Gastroesophageal sphincter (tissue), 4 donors: ENCODE data around the gene NR6A1. TPM values are rescaled to one million over a fixed set of nuclear protein-coding genes. Genes with fewer than 3 reads are reported as not detected.

Source experiments
- ATAC-seq: fragments of 150-250 bp; one replicate; pipeline ENCODE4 v1.9.1; 2016; ENCODE audit warnings: mild to moderate bottlenecking, moderate library complexity
- H3K27ac ChIP-seq, 4 donors: fragments of 200-600 bp; sonication (generic) in 3 of 4; 1 replicate in 3 of 4; 2 replicates in 1 of 4; pipeline ENCODE4 v1.5.1; 2016 to 2019
- H3K27me3 ChIP-seq: fragments of 200-600 bp; sonication (generic); one replicate; pipeline ENCODE4 v1.5.1; 2019
- H3K36me3 ChIP-seq, 2 donors: fragments of 200-600 bp; sonication (generic); one replicate each; pipeline ENCODE4 v1.5.1; 2019; ENCODE audit warnings: control low read depth in 1 of 2
- H3K4me1 ChIP-seq, 3 donors: fragments of 200-600 bp; sonication (generic); 1 replicate in 2 of 3; 2 replicates in 1 of 3; pipeline ENCODE4 v1.5.1; 2016 to 2019; ENCODE audit warnings: control low read depth in 2 of 3
- H3K4me3 ChIP-seq, 2 donors: fragments of 200-600 bp; sonication (generic); one replicate each; pipeline ENCODE4 v1.5.1; 2019; ENCODE audit warnings: mild to moderate bottlenecking in 1 of 2, moderate library complexity in 1 of 2
- H3K9me3 ChIP-seq, 3 donors: fragments of 200-600 bp; sonication (generic); one replicate each; pipeline ENCODE4 v1.5.1; 2017 to 2019; ENCODE audit warnings: control low read depth in 2 of 3
- EP300 ChIP-seq: sonication (generic); formaldehyde crosslinking; IDR thresholded peaks from one replicate; pipeline ENCODE4 v1.6.1; 2017; ENCODE audit warnings: antibody characterized with exemption, mild to moderate bottlenecking
- POLR2A ChIP-seq, 2 donors: fragments of 450-650 bp; IDR thresholded peaks; one replicate each; pipeline ENCODE4 v1.6.1; 2017; ENCODE audit warnings: antibody characterized with exemption in 2 of 2, mild to moderate bottlenecking in 2 of 2, moderate library complexity in 1 of 2
- POLR2AphosphoS5 ChIP-seq: sonication (generic); formaldehyde crosslinking; IDR thresholded peaks from one replicate; pipeline ENCODE4 v1.6.1; 2017; ENCODE audit warnings: antibody characterized with exemption
- WGBS, 2 donors: methylation state at CpG; one replicate each; pipeline ENCODE4 v1.1.5; 2018; ENCODE audit warnings: low coverage in 1 of 2; 5-methylcytosine and 5-hydroxymethylcytosine counted together
- total RNA-seq, 4 donors: library from RNA; depleted of rRNA; stranded (reverse); fragments of >200 nt; gene quantifications; one replicate each; pipeline ENCODE4 v1.1.0, GENCODE V29; 2016
- TF ChIP-seq, protein P1 (sequence below), 4 experiments: fragments of 200-600 bp in 2 of 4; fragments of 450-650 bp in 2 of 4; sonication (generic) in 1 of 4; IDR thresholded peaks; one replicate each; pipeline ENCODE4 v1.5.1; 2017 to 2019; ENCODE audit warnings: antibody characterized with exemption in 4 of 4, mild to moderate bottlenecking in 2 of 4, moderate library complexity in 2 of 4

Gene NR6A1
- total RNA-seq, 4 donors from 2014 or later, result 0.16 to 4.4 (median 0.62) TPM

- H3K27me3 ChIP-seq, result peaks cover 98% of the 10 kb centered on the region
- 100% methylated on average over 2 of the region's 2 CpGs; no CpG with 5 or more reads in 1 of the 2 donors for WGBS, 2 donors
- ATAC-seq, result no peak
- TF ChIP-seq POLR2AphosphoS5, result no peak
- no peak for TF ChIP-seq EP300
- TF ChIP-seq, protein P1, sequence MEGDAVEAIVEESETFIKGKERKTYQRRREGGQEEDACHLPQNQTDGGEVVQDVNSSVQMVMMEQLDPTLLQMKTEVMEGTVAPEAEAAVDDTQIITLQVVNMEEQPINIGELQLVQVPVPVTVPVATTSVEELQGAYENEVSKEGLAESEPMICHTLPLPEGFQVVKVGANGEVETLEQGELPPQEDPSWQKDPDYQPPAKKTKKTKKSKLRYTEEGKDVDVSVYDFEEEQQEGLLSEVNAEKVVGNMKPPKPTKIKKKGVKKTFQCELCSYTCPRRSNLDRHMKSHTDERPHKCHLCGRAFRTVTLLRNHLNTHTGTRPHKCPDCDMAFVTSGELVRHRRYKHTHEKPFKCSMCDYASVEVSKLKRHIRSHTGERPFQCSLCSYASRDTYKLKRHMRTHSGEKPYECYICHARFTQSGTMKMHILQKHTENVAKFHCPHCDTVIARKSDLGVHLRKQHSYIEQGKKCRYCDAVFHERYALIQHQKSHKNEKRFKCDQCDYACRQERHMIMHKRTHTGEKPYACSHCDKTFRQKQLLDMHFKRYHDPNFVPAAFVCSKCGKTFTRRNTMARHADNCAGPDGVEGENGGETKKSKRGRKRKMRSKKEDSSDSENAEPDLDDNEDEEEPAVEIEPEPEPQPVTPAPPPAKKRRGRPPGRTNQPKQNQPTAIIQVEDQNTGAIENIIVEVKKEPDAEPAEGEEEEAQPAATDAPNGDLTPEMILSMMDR (IDR thresholded peaks at IDR 0.05), result no peak
- TF ChIP-seq POLR2A (IDR thresholded peaks at IDR 0.05), result no peak
- no peaks in the 10 kb centered on the region for H3K36me3 ChIP-seq
- H3K4me3 ChIP-seq, result no peak overlapping the region
- no peaks in the 10 kb centered on the region for H3K9me3 ChIP-seq
- no peak overlapping the region for H3K27ac ChIP-seq
- peaks cover 0 to 4% (median 0%) of the 10 kb centered on the region in 3 donors for H3K4me1 ChIP-seq
Measured at GRCh38 chr9:124759327-124759726, 11.8 kb downstream of the NR6A1 start.

DNA sequence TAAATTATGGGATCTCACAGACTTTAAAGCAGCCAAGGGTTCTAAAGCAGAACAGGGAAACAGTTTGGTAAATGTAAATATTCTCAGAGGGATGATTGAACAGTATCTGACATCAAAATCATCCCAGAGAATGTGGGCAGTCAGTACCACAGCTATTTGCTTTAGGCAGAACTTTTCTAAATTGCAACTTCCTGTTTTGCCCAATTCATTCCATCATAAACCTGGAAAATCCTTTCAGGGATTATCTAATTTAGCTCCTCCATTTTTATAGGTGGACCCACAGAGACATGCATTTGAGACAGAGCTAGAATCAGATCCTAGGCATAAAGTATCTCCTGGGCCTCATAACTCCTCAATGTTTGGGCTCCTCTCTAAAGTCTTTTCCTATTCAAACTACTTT, 12.4 kb downstream of the NR6A1 start:
- ATAC-seq, result no peak
- no peaks in the 10 kb centered on the region for H3K9me3 ChIP-seq
- H3K4me3 ChIP-seq, result no peak overlapping the region
- peaks cover 0 to 4% (median 0%) of the 10 kb centered on the region in 3 donors for H3K4me1 ChIP-seq
- no peak overlapping the region for H3K27ac ChIP-seq
- H3K36me3 ChIP-seq, result no peaks in the 10 kb centered on the region
- TF ChIP-seq EP300 (no peak), POLR2AphosphoS5 (no peak), POLR2A (IDR thresholded peaks at IDR 0.05) (no peak)
- TF ChIP-seq, protein P1 (IDR thresholded peaks at IDR 0.05), result no peak
- peaks cover 98% of the 10 kb centered on the region for H3K27me3 ChIP-seq

GRCh38 chr9:124758061-124758460, 13.1 kb downstream of the NR6A1 start:
- WGBS, 2 donors, result 34 to 50% methylated on average over 2 to 3 of the region's 3 CpGs
- no peaks in the 10 kb centered on the region for H3K36me3 ChIP-seq

DNA sequence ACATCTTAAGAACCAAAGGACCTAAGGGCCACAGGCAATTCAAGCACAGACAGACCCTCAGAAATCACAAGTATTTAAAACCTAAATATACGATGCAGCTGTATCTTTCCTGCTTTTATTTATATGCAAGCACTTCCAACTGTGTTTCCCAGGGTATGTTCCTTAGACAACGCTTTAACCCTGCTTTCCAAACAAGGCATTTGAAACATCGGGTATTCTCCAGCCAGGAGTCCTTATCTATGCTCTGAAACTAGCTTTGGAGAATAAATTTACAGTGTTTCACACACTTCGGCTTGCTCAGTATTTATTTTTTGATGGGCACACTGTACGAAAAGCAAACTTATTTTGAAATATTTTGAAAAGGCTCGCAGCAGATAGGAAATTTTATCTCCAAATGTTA, 13.5 kb downstream of the NR6A1 start:
- no peaks in the 10 kb centered on the region for H3K36me3 ChIP-seq
- peaks cover 89% of the 10 kb centered on the region for H3K27me3 ChIP-seq
- no peak overlapping the region for H3K4me3 ChIP-seq
- no peak for ATAC-seq
- no peak overlapping the region for H3K27ac ChIP-seq
- peaks cover 0 to 4% (median 0%) of the 10 kb centered on the region in 3 donors for H3K4me1 ChIP-seq
- no peak for TF ChIP-seq EP300
- TF ChIP-seq POLR2A (IDR thresholded peaks at IDR 0.05), result no peak
- TF ChIP-seq, protein P1 (IDR thresholded peaks at IDR 0.05), result no peak
- TF ChIP-seq POLR2AphosphoS5, result no peak
- WGBS, 2 donors, result 39 to 44% methylated on average over 6 of the region's 6 CpGs
- H3K9me3 ChIP-seq, result no peaks in the 10 kb centered on the region

More at GRCh38 chr9:124758061-124758460, 13.1 kb downstream of the NR6A1 start:
- no peak overlapping the region for H3K27ac ChIP-seq
- H3K4me3 ChIP-seq, result no peak overlapping the region
- peaks cover 94% of the 10 kb centered on the region for H3K27me3 ChIP-seq
- no peaks in the 10 kb centered on the region for H3K9me3 ChIP-seq
- TF ChIP-seq, protein P1 (IDR thresholded peaks at IDR 0.05), result no peak
- TF ChIP-seq POLR2AphosphoS5 (no peak), EP300 (no peak), POLR2A (IDR thresholded peaks at IDR 0.05) (no peak)
- H3K4me1 ChIP-seq, result peaks cover 0 to 4% (median 0%) of the 10 kb centered on the region in 3 donors
- ATAC-seq, result no peak

DNA sequence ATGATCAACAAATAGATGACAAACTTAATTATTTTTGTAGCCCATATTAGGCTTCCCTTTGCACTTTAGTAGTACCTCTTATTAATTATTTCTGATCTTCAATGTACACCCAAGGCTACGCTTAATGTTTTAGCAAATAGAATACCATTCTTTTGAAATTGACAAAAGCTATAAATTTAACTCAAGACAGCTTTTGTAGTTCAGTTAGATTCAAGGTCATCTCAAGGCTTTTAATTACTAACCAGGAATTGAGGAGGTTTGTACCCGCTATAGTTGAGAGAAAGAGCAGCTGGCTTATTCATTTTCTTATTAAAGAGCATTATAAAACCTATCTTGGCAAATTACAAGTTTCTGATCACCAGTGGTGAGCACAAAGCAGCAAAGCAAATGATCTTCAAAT, 15.1 kb downstream of the NR6A1 start:
- Histone ChIP-seq H3K36me3 (no peaks in the 10 kb centered on the region), H3K27ac (no peak overlapping the region), H3K4me3 (no peak overlapping the region), H3K27me3 (peaks cover 74% of the 10 kb centered on the region), H3K4me1 (peaks cover 0 to 4% (median 0%) of the 10 kb centered on the region in 3 donors), H3K9me3 (no peaks in the 10 kb centered on the region)
- WGBS, 2 donors, result 90 to 100% methylated on average over 2 of the region's 2 CpGs
- no peak for ATAC-seq
- TF ChIP-seq EP300 (no peak), POLR2A (IDR thresholded peaks at IDR 0.05) (no peak), POLR2AphosphoS5 (no peak)
- TF ChIP-seq, protein P1 (IDR thresholded peaks at IDR 0.05), result no peak
